ENCODE results near the gene SH2D1B. TPM values are rescaled to one million over a fixed set of nuclear protein-coding genes. Genes with fewer than 3 reads are reported as not detected.
"Not testable (repeated sequence)": the region's sequence is repeated elsewhere in the genome, so short reads cannot be mapped to it uniquely, and the experiment has no call there.

SH2D1B gene
- total RNA-seq: 0.10 TPM in 1 of 2 replicates, not detected in the other

- no peaks in the 10 kb centered on the region for H3K9me3 Mint-ChIP-seq
Measured at GRCh38 chr1:162412002-162412401, at the start of gene SH2D1B. TSS of gene SH2D1B (minus strand) at chr1:162412136. CDS start at chr1:162412016, 120 bp downstream.

GRCh38 chr1:162458236-162458635, 46.3 kb upstream of the SH2D1B start:
- intact Hi-C loops (cut with micrococcal nuclease): no loop called here
- H3K9me3 Mint-ChIP-seq: no peaks in the 10 kb centered on the region

More at GRCh38 chr1:162412002-162412401, at the start of gene SH2D1B:
- Mint-ChIP-seq H3K4me1 (ENCODE audit: low read depth) (no peaks in the 10 kb centered on the region), H3K27me3 (ENCODE audit: insufficient read depth) (peaks cover 14% of the 10 kb centered on the region), H3K27ac (no peak within 1 kb of the TSS), H3K4me3 (no peak within 1 kb of the TSS), H3K36me3 (ENCODE audit: low read depth) (no peaks in the 10 kb centered on the region)
- no peak for DNase-seq (ENCODE audit: low spot score)
- intact Hi-C loops (cut with micrococcal nuclease): no loop called here

GRCh38 chr1:162456323-162456722, 44.4 kb upstream of the SH2D1B start:
- no peaks in the 10 kb centered on the region for H3K4me1 Mint-ChIP-seq (ENCODE audit: low read depth)
- H3K36me3 Mint-ChIP-seq (ENCODE audit: low read depth): no peaks in the 10 kb centered on the region
- DNase-seq (ENCODE audit: low spot score): no peak
- H3K9me3 Mint-ChIP-seq: no peaks in the 10 kb centered on the region
- H3K27ac Mint-ChIP-seq: no peak overlapping the region
- no peaks in the 10 kb centered on the region for H3K27me3 Mint-ChIP-seq (ENCODE audit: insufficient read depth)
- intact Hi-C loops (cut with micrococcal nuclease): no loop called here
- no peak overlapping the region for H3K4me3 Mint-ChIP-seq

More at GRCh38 chr1:162458236-162458635, 46.3 kb upstream of the SH2D1B start:
- no peak overlapping the region for H3K4me3 Mint-ChIP-seq
- no peaks in the 10 kb centered on the region for H3K4me1 Mint-ChIP-seq (ENCODE audit: low read depth)
- H3K36me3 Mint-ChIP-seq (ENCODE audit: low read depth): no peaks in the 10 kb centered on the region
- no peaks in the 10 kb centered on the region for H3K27me3 Mint-ChIP-seq (ENCODE audit: insufficient read depth)
- H3K27ac Mint-ChIP-seq: no peak overlapping the region
- DNase-seq (ENCODE audit: low spot score): no peak

- H3K4me3 Mint-ChIP-seq; H3K9me3 Mint-ChIP-seq; H3K27ac Mint-ChIP-seq; H3K36me3 Mint-ChIP-seq (ENCODE audit: low read depth); H3K27me3 Mint-ChIP-seq (ENCODE audit: insufficient read depth); DNase-seq (ENCODE audit: low spot score); intact Hi-C loops (cut with micrococcal nuclease); H3K4me1 Mint-ChIP-seq (ENCODE audit: low read depth): not testable (repeated sequence)
Measured at GRCh38 chr1:162454361-162454760, 42.4 kb upstream of the SH2D1B start.

- intact Hi-C loops (cut with micrococcal nuclease): no loop called here
- H3K36me3 Mint-ChIP-seq (ENCODE audit: low read depth): no peaks in the 10 kb centered on the region
- H3K4me1 Mint-ChIP-seq (ENCODE audit: low read depth): no peaks in the 10 kb centered on the region
- no peak for DNase-seq (ENCODE audit: low spot score)
- H3K9me3 Mint-ChIP-seq: no peaks in the 10 kb centered on the region
- no peak overlapping the region for H3K4me3 Mint-ChIP-seq
- no peak overlapping the region for H3K27ac Mint-ChIP-seq
- H3K27me3 Mint-ChIP-seq (ENCODE audit: insufficient read depth): peaks cover 10% of the 10 kb centered on the region
Measured at GRCh38 chr1:162446946-162447345, 35.0 kb upstream of the SH2D1B start.

GRCh38 chr1:162444903-162445302, 33.0 kb upstream of the SH2D1B start:
- H3K27ac Mint-ChIP-seq: no peak overlapping the region
- intact Hi-C loops (cut with micrococcal nuclease): no loop called here
- H3K36me3 Mint-ChIP-seq (ENCODE audit: low read depth): no peaks in the 10 kb centered on the region
- H3K4me3 Mint-ChIP-seq: no peak overlapping the region
- no peaks in the 10 kb centered on the region for H3K4me1 Mint-ChIP-seq (ENCODE audit: low read depth)
- peaks cover 19% of the 10 kb centered on the region for H3K27me3 Mint-ChIP-seq (ENCODE audit: insufficient read depth)
- no peak for DNase-seq (ENCODE audit: low spot score)
- H3K9me3 Mint-ChIP-seq: no peaks in the 10 kb centered on the region

GRCh38 chr1:162432977-162433713, 21.2 kb upstream of the SH2D1B start:
- intact Hi-C loops (cut with micrococcal nuclease); H3K9me3 Mint-ChIP-seq; DNase-seq (ENCODE audit: low spot score); H3K27me3 Mint-ChIP-seq (ENCODE audit: insufficient read depth); H3K4me1 Mint-ChIP-seq (ENCODE audit: low read depth); H3K27ac Mint-ChIP-seq; H3K4me3 Mint-ChIP-seq; H3K36me3 Mint-ChIP-seq (ENCODE audit: low read depth): not testable (repeated sequence)

GRCh38 chr1:162430583-162430982, 18.6 kb upstream of the SH2D1B start:
- DNase-seq (ENCODE audit: low spot score): no peak
- Mint-ChIP-seq H3K4me1 (ENCODE audit: low read depth) (no peaks in the 10 kb centered on the region), H3K4me3 (no peak overlapping the region), H3K36me3 (ENCODE audit: low read depth) (no peaks in the 10 kb centered on the region), H3K27me3 (ENCODE audit: insufficient read depth) (peaks cover 2% of the 10 kb centered on the region), H3K9me3 (no peaks in the 10 kb centered on the region), H3K27ac (no peak overlapping the region)
- intact Hi-C loops (cut with micrococcal nuclease): no loop called here

GRCh38 chr1:162422662-162423375, 10.9 kb upstream of the SH2D1B start:
- Mint-ChIP-seq H3K4me1 (ENCODE audit: low read depth) (no peaks in the 10 kb centered on the region), H3K9me3 (no peaks in the 10 kb centered on the region), H3K27me3 (ENCODE audit: insufficient read depth) (peaks cover 6% of the 10 kb centered on the region), H3K4me3 (no peak overlapping the region), H3K36me3 (ENCODE audit: low read depth) (no peaks in the 10 kb centered on the region), H3K27ac (no peak overlapping the region)
- intact Hi-C loops (cut with micrococcal nuclease): no loop called here
- no peak for DNase-seq (ENCODE audit: low spot score)

- DNase-seq (ENCODE audit: low spot score): no peak
- Mint-ChIP-seq H3K27ac (no peak overlapping the region), H3K4me3 (no peak overlapping the region), H3K36me3 (ENCODE audit: low read depth) (no peaks in the 10 kb centered on the region), H3K9me3 (no peaks in the 10 kb centered on the region), H3K4me1 (ENCODE audit: low read depth) (no peaks in the 10 kb centered on the region), H3K27me3 (ENCODE audit: insufficient read depth) (peaks cover 6% of the 10 kb centered on the region)
- intact Hi-C loops (cut with micrococcal nuclease): no loop called here
Measured at GRCh38 chr1:162421258-162422164, 9.6 kb upstream of the SH2D1B start.

GRCh38 chr1:162420120-162420519, 8.2 kb upstream of the SH2D1B start:
- no peak for DNase-seq (ENCODE audit: low spot score)
- Mint-ChIP-seq H3K4me3 (no peak overlapping the region), H3K4me1 (ENCODE audit: low read depth) (no peaks in the 10 kb centered on the region), H3K9me3 (no peaks in the 10 kb centered on the region), H3K27me3 (ENCODE audit: insufficient read depth) (peaks cover 6% of the 10 kb centered on the region), H3K27ac (no peak overlapping the region), H3K36me3 (ENCODE audit: low read depth) (no peaks in the 10 kb centered on the region)
- intact Hi-C loops (cut with micrococcal nuclease): no loop called here

- H3K27me3 Mint-ChIP-seq (ENCODE audit: insufficient read depth); intact Hi-C loops (cut with micrococcal nuclease); H3K36me3 Mint-ChIP-seq (ENCODE audit: low read depth); DNase-seq (ENCODE audit: low spot score); H3K27ac Mint-ChIP-seq; H3K4me3 Mint-ChIP-seq; H3K4me1 Mint-ChIP-seq (ENCODE audit: low read depth); H3K9me3 Mint-ChIP-seq: not testable (repeated sequence)
Measured at GRCh38 chr1:162419450-162419931, 7.6 kb upstream of the SH2D1B start.

Data from activated T-helper 1 cell treated with anti-CD3 and anti-CD28 coated beads, Interleukin-12 subunit alpha, Interleukin-12 subunit beta, Interleukin-2, Interleukin-4 antibody, amounts not matched to agents 30 ng/mL and 10 ng/mL and 1 ng/mL, durations not matched to agents 14 hours and 24 hours and 36 hours (primary cell).